ENCODE measurements around the gene NBPF3. TPM values are rescaled to one million over a fixed set of nuclear protein-coding genes. Genes with fewer than 3 reads are reported as not detected.

NBPF3 gene
- total RNA-seq, 1 donor from 2014 or later = 13.7 TPM

DNA sequence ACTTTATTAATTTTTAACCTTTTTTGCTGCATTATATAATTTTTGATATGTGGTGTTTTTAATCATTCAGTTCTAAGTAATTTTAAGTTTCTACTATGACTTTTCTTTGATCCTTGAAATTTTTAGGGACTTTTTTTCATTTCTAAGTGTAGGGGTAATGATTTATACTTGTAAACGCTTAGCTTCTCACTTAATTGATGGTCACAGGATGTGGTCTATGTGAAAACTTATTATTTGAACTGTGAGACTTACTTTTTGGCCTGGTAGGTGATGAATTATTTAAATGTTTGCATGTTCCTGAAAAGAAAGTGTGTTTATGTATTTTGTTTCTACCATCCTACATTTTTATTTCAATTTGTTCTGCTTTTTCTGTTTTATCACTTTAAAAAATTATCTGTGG lies 86.5 kb downstream of the NBPF3 start:
- TF ChIP-seq CTCF (conservative IDR thresholded peaks at IDR 0.05) = no peak
- Mint-ChIP-seq H3K27me3 (peaks cover 5% of the 10 kb centered on the region), H3K4me3 (no peak overlapping the region), H3K27ac (no peak overlapping the region), H3K4me1 (ENCODE audit: unreplicated experiment) (peaks cover 14% of the 10 kb centered on the region), H3K9me3 (no peaks in the 10 kb centered on the region), H3K36me3 (no peaks in the 10 kb centered on the region)
- DNase-seq (ENCODE audit: extremely low spot score, unreplicated experiment) = no peak

GRCh38 chr1:21530368-21531016 lies 90.6 kb downstream of the NBPF3 start:
- no peak overlapping the region for H3K4me3 Mint-ChIP-seq
- H3K27ac Mint-ChIP-seq = no peak overlapping the region

GRCh38 chr1:21531241-21531640 lies 91.3 kb downstream of the NBPF3 start:
- TF ChIP-seq CTCF (conservative IDR thresholded peaks at IDR 0.05) = no peak
- DNase-seq (ENCODE audit: extremely low spot score, unreplicated experiment) = no peak
- Mint-ChIP-seq H3K9me3 (no peaks in the 10 kb centered on the region), H3K27me3 (peaks cover 8% of the 10 kb centered on the region), H3K36me3 (no peaks in the 10 kb centered on the region), H3K27ac (no peak overlapping the region), H3K4me1 (ENCODE audit: unreplicated experiment) (peaks cover 10% of the 10 kb centered on the region), H3K4me3 (no peak overlapping the region)

More at GRCh38 chr1:21530368-21531016, 90.6 kb downstream of the NBPF3 start:
- Mint-ChIP-seq H3K27me3 (peaks cover 8% of the 10 kb centered on the region), H3K9me3 (no peaks in the 10 kb centered on the region), H3K36me3 (no peaks in the 10 kb centered on the region), H3K4me1 (ENCODE audit: unreplicated experiment) (peaks cover 10% of the 10 kb centered on the region)
- no peak for DNase-seq (ENCODE audit: extremely low spot score, unreplicated experiment)
- no peak for TF ChIP-seq CTCF (conservative IDR thresholded peaks at IDR 0.05)

- peaks cover 6% of the 10 kb centered on the region for H3K4me1 Mint-ChIP-seq (ENCODE audit: unreplicated experiment)
- H3K27me3 Mint-ChIP-seq = peaks cover 8% of the 10 kb centered on the region
- no peak for TF ChIP-seq CTCF (conservative IDR thresholded peaks at IDR 0.05)
- DNase-seq (ENCODE audit: extremely low spot score, unreplicated experiment) = no peak
- H3K36me3 Mint-ChIP-seq = no peaks in the 10 kb centered on the region
- no peak overlapping the region for H3K27ac Mint-ChIP-seq
- H3K4me3 Mint-ChIP-seq = no peak overlapping the region
- no peaks in the 10 kb centered on the region for H3K9me3 Mint-ChIP-seq
Observed at GRCh38 chr1:21532496-21532895, 92.6 kb downstream of the NBPF3 start.

DNA sequence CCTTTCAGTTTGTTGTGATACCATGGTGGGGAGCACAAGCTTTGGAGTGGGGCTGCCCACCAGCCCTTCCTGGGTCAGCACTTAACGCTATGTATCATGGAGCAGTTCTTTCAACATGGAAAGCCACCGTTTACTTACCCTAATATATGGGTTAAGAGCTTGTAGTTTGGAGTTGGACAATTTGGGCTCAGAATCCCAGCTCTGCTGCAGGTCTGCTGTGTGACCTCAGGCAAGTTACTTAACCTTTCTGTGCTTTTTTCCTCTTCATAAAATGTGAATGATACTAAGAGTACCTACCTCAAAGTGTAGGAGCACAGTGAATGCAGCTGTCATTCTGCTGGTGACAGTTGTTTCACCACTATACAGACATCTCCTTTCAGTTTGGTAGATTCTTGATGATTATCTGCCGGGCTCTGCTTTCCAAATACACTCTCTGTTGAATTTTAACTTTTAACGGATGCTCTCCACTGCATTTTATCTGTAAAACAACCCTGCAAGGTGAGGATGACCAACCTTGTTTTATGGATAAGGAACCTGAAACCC lies 93.1 kb downstream of the NBPF3 start:
- peaks cover 10% of the 10 kb centered on the region for H3K4me1 Mint-ChIP-seq (ENCODE audit: unreplicated experiment)
- no peak overlapping the region for H3K27ac Mint-ChIP-seq
- peaks cover 11% of the 10 kb centered on the region for H3K27me3 Mint-ChIP-seq
- no peak overlapping the region for H3K4me3 Mint-ChIP-seq
- no peaks in the 10 kb centered on the region for H3K36me3 Mint-ChIP-seq
- no peaks in the 10 kb centered on the region for H3K9me3 Mint-ChIP-seq
- TF ChIP-seq CTCF (conservative IDR thresholded peaks at IDR 0.05) = no peak
- no peak for DNase-seq (ENCODE audit: extremely low spot score, unreplicated experiment)
